GM12872 (cell line): ENCODE measurements around the gene PIAS2.
A peak's percentile ranks its signal among the peaks of the same experiment; 100 is the strongest.

Source experiments
- CTCF ChIP-seq: IDR thresholded peaks from 3 replicates; pipeline ENCODE4 v1.5.1; 2011; ENCODE audit warnings: low read depth, mild to moderate bottlenecking, low read length, moderate library complexity; ENCODE audit not compliant: insufficient read depth

The PIAS2 gene, protein sequence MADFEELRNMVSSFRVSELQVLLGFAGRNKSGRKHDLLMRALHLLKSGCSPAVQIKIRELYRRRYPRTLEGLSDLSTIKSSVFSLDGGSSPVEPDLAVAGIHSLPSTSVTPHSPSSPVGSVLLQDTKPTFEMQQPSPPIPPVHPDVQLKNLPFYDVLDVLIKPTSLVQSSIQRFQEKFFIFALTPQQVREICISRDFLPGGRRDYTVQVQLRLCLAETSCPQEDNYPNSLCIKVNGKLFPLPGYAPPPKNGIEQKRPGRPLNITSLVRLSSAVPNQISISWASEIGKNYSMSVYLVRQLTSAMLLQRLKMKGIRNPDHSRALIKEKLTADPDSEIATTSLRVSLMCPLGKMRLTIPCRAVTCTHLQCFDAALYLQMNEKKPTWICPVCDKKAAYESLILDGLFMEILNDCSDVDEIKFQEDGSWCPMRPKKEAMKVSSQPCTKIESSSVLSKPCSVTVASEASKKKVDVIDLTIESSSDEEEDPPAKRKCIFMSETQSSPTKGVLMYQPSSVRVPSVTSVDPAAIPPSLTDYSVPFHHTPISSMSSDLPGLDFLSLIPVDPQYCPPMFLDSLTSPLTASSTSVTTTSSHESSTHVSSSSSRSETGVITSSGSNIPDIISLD

DNA sequence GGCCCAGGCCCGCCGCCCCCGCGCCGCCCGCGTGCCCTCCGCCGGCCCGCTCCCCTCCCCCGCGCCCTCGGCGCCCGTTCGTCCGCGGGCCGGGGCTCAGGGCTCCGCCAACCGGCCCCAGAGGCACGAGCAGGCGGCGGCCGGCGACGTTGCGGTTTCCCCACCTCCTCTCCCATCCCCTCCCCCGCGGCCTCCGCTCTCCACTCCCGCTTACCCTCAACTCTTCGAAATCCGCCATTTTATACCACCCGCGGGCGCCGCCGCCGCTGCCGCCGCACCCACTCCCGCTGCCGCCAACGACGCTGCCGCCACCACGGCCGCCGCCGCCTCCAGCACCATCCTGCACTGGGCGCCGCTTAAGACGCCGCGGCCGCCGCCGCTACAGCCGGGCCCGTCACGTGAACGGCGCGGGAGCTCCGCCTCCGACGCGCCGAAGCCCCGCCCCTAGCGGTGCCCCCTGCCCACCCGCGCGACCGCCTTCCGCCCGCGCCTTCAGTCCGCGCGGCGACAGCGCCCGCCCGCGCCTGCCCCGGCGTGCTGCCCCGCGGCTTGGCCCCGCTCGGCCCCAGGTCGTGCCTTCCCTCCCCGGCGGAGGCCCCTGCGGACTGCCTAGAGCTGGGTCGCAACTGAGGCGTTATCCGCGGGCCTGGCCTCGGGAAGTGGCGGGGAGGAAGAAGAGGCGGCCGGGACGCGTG is at the start of gene PIAS2, which contains the start of gene KATNAL2:
PIAS2 (minus strand) TSS at position 400 of the 695 bp plus-strand sequence; CDS start at position 238, 162 bp downstream.
KATNAL2 (plus strand) TSS at position 495 of the 695 bp plus-strand sequence. CDS start 29,271 bp downstream, outside the sequence.
- TF ChIP-seq CTCF, result no peak

DNA sequence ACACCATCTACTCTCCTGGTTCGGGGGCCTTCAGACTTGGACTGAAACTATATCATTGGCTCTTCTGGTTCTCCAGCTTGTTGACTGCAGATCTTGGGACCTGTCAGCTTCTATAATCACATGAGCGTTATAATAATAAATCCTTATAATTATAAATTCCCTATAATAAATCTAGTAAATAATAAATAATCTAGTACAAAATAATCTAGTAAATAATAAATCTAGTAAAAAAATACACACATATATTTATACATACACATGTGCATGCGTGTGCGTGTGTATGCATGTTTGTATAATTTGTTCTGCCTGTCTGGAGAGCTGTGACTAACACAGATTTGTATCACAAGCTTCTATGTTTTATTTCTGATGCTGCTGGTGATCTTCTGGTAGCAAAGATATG is 40.9 kb upstream of the PIAS2 start:
- no peak for TF ChIP-seq CTCF

DNA sequence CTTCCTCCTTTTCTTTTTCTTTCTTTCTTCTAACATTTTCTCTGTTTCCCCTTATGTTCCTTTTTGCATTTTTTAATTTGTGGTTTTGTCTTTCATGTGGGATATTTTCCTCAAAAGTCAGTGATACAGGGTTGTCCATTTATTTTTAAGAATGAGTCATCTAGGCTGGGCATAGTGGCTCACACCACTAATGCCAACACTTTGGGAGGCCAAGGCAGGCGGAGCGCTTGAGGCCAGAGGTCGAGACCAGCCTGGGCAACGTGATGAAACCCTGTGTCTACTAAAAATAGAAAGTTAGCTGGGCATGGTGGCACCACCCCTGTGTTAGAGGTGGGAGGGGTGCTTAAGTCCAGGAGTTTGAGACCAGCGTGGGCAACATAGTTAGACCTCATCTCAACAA is 35.9 kb upstream of the PIAS2 start:
- TF ChIP-seq CTCF, result no peak

- TF ChIP-seq CTCF, result peak; percentile 55
Measured at GRCh38 chr18:46950064-46950656, 32.9 kb upstream of the PIAS2 start.

DNA sequence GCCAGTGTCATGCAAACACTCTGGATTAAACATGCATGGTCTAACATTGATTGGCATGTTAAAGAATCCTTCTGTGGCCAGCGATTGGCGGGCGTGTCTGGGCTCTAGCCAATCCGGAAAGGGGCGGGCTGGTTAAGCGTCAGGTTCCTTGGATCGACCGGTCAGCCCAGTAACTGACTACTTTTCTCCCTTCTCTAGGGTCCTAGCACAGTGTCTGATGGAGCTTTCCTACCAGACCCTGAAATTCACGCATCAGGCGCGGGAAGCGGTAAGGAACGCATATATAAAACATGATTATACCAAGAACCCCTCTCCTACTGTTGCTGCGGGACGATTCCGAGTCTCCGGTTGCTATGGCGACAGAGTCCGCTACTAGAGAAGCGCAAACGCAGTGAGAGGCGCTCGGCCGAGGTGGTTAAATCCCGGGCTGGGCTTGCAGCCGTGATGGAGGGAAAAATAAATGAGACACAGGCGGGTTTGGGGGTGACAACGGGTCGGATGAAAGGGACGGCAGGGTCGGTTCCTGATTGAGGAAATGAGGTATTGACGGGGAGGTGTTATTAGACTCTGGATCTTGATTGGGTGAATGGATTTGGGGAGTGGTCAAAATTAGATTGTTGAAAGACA is 29.5 kb upstream of the PIAS2 start:
- no peak for TF ChIP-seq CTCF

DNA sequence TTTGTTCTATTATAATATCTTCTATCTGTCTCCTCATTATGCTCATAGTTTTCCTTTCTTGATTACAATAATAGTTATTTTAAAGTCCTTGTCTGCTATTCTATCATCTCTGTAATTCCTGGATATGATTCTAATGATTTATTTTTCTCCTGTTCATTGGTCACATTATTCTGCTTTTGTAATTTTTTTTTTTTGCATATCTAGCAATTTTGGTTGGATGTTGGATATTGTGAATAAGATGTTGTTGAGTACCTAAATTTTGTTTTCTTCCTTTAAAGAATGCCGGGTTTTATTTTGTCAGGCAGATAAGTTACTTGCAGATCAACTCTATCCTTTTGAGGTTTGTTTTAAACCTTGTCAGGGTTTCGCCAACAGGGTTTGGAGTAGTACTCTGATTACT is 25.3 kb upstream of the PIAS2 start:
- TF ChIP-seq CTCF, result no peak

- no peak for TF ChIP-seq CTCF
Measured at GRCh38 chr18:46939998-46940571, 22.8 kb upstream of the PIAS2 start.
